Measurements from ENCODE around the gene PPFIBP1.
"Not testable (repeated sequence)": the region's sequence is repeated elsewhere in the genome, so short reads cannot be mapped to it uniquely, and the experiment has no call there.

PPFIBP1 gene

GRCh38 chr12:27544858-27545257 is 20.9 kb downstream of the PPFIBP1 start:
- not testable (repeated sequence) for DNase-seq

GRCh38 chr12:27545665-27546064 is 21.7 kb downstream of the PPFIBP1 start:
- DNase-seq: no peak

GRCh38 chr12:27547592-27547991 is 23.6 kb downstream of the PPFIBP1 start:
- DNase-seq: no peak

- DNase-seq: no peak
Measured at GRCh38 chr12:27548301-27549199, 24.5 kb downstream of the PPFIBP1 start.

- DNase-seq: no peak
Measured at GRCh38 chr12:27549236-27549800, 25.3 kb downstream of the PPFIBP1 start.

- DNase-seq: peak; percentile 66
Measured at GRCh38 chr12:27549801-27550652, 26.0 kb downstream of the PPFIBP1 start.

- no peak for DNase-seq
Measured at GRCh38 chr12:27550653-27550975, 26.6 kb downstream of the PPFIBP1 start.

- no peak for DNase-seq
Measured at GRCh38 chr12:27551172-27551840, 27.3 kb downstream of the PPFIBP1 start.

- DNase-seq: no peak
Measured at GRCh38 chr12:27552235-27552634, 28.2 kb downstream of the PPFIBP1 start.

- DNase-seq: no peak
Measured at GRCh38 chr12:27552886-27553560, 29.0 kb downstream of the PPFIBP1 start.

- no peak for DNase-seq
Measured at GRCh38 chr12:27553941-27554340, 29.9 kb downstream of the PPFIBP1 start.

- DNase-seq: no peak
Measured at GRCh38 chr12:27554421-27555186, 30.6 kb downstream of the PPFIBP1 start.

- no peak for DNase-seq
Measured at GRCh38 chr12:27555361-27555760, 31.4 kb downstream of the PPFIBP1 start.

GRCh38 chr12:27555925-27556778 is 32.1 kb downstream of the PPFIBP1 start:
- no peak for DNase-seq

GRCh38 chr12:27560126-27560525 is 36.1 kb downstream of the PPFIBP1 start:
- DNase-seq: no peak

- no peak for DNase-seq
Measured at GRCh38 chr12:27561535-27562350, 37.7 kb downstream of the PPFIBP1 start.

GRCh38 chr12:27564612-27565213 is 40.7 kb downstream of the PPFIBP1 start:
- no peak for DNase-seq

GRCh38 chr12:27566159-27566558 is 42.2 kb downstream of the PPFIBP1 start:
- no peak for DNase-seq

GRCh38 chr12:27566626-27567025 is 42.6 kb downstream of the PPFIBP1 start:
- DNase-seq: no peak

All from NCI-H1092 treated with DMSO at 0.1 percent for 48 hours (cell line).